HPDE6-E6E7 (cell line): ENCODE measurements around the gene SH3RF3.

Source experiments
- DNase-seq: peaks from one replicate; pipeline ENCODE4 v3.0.0; 2011; ENCODE audit warnings: missing footprints; ENCODE audit errors: extremely low spot score

Gene SH3RF3

DNA sequence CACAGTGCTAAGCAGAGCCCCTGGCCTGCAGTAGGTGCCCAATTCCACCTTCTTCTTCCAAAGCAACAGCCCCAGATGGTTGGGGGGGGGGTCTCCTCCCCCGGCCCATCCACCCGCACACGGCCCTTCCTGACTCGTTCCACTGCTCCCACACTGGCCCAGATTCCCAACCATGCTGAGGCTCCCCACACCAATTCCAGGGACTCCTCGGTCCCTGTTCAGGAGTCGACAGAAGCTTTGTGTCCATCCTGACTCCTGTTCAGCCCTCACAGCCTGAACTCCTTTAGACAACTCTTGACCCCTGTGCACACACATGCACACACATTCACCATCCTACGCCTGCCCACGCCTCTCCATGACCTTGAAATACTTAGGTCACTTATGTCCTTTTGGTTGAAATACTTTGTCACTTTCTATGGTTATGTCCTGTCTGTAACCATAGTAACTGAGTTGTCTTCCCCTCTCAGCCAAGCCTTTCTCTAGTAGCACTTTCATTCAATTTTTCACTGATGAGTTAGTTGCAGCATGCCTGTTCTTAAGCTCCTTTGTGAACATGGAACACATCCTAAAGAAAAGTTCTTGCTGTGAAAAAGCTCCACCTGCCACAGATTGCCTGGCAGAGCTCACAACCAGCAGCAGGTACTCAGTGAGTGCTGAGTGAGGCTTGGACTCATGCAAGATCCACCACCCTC is 258.9 kb downstream of the SH3RF3 start:
- DNase-seq, result no peak

DNA sequence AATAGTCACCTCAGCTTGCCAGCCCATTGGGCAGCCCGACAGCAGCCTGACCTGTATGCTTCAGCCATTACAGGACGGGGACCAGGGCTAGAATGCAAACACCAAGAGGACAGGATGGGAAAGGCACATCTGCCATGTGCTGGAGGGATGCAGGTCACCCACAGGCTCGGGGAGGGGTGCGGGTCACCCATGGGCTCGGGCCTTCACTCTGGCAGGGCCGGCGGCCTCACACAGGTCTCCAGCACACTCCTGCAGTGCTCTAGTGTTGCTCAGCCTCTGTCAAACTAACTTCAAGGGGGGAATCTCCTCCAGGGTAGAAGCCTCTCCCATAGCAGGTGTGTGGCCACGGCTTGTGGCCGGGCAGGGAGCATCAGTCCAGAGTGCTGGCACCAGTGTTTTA is 262.2 kb downstream of the SH3RF3 start:
- DNase-seq, result no peak

DNA sequence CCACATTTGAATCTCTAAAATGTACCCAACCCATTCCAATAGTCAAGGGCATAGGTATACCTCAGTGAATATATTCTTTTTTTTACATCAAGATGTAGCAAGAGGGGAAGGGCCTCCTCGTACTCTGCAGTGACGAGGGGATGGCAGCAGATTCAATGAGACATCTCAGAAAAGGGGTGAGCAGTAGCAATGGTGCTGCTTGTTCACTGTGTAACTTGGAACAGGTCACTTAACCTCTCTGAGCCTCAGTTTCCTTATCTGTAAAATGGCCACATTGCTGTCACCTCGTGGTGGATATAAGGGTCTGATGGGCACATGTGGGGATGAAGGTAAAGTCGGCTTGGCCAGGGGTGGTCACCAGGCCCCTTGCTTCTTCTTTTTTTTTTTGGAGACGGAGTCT is 263.1 kb downstream of the SH3RF3 start:
- no peak for DNase-seq

DNA sequence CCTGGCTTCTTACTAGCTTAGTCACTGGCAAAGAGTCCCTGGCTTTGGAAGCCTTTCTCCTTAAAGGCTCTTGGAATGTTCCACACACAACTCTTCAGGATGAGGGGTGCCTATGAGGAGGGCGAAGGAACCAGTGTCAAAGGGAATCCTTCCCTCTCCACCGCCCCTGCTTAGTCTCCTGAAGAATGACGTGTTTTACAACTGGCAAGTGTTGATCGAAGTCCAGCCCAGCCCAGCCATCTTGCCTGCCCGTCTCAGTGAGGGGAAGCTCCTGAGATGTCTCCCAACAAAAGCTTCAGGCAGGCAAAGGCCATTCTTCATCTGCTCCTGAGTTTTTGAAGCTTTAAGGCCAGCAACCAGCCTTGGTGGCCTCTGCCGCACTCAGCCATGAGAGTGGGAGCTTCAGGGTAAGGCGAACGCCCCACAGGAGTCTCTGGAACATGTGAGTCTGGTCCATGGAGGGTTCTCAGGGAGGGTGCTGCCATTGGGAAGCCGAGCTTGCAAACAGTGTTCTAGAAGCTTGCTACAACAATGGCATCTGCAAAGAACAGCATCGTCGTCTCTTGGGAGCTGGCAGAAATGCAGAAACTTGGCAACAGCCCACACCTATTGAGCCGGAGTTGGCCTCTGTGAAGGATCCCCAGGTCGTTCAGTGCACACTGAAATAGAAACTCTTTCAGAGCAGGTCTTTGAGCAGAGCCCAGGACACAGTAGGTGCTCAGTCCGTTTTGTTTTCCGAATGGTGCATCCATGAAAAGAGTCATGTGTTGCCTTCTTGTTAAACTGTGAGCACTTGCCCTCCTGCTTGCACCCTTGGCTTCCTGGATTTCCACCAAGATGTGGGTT is 264.0 kb downstream of the SH3RF3 start:
- DNase-seq, result no peak

DNA sequence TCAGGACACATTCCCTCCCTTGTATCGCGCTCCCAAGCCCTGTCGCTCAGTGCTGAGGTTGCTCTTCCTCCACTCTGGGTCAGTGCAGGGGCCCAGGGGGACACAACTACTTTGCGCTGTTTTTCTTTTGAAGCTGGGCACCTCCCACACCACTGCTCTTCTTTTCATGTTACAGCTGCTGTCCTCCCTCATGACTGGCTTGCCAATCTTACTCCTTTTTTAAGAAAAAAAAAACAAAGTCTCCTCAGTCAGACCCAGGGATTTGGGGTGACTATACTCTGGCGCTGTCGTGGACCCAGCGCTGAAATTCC is 264.6 kb downstream of the SH3RF3 start:
- no peak for DNase-seq

DNA sequence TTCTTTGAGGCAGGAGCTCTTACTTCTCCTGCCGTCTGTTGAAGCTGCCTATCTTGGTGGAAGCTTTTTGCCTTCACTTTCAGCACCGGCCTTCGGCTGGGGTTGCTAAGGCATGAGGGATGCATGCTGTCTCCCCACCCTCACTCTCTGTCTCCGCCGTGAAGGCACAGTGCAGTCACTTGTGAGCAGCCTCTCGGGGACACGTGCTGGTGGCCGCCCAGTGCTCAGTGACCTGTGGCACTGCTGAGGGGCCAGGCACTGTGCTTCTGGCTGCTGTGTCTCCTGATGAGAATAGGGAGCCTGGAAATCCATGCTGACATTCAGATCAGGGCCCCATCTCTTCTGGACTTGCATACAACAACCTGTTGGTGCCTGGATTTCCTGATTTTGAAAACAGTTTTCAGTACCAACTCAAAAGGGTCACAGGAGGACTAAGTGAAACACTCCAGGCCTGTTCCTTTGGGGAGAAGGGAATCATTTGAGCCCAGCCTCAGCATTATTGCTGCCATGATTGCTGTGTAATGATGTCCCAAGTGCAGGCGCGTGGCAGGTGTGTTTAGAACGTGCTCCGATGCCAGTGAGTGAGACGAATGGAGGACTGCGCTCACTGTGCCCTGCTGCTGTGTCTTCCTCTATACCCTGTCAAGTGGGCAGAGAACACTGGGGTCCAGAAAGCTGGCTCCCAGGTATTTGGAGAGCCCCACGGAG is 266.6 kb downstream of the SH3RF3 start:
- DNase-seq, result no peak

DNA sequence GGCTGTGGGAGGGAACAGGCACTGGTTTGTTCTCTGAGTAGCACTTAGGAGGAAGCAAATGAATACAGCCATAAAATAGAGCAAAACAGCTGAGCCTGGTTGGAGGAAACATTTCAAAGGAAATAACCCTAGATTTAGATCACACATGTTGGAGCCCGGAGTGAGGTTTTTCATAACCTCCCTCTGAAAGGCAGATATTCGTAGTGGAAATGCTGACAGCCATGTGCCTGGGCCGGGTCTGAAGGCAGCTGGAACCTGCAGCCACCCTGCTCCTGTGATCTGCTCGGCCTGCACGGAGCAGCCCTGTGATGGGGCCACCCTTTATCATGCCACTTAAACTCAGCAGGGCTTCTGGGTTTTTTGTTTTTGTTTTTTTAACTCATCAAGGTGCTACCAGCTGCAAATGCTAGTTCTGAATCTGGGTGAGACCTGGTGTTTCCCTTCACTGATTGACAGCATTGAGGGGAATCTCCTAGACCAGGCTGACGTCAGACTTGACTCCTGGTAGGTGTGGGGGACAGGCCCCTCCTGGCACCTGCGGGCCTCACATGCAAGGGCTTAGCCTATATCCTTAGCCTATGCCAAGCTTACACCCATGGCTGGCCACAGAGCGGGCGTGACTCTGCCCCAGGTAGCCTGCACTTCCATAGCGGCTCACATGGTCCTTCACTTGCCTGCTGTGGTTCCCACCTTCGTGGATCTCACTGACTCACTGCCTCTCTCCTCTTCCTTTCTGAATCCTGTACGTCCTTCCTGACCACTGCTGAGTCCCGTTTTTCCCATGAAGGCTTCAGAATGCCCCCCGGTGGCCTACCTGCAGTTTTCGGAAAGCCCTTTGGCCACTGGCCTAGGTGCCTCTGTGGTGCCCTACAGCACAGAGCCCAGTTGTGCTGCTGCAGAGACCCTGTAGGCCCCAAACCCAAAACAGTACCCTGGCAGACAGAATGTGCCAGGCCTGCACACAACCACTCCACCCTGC is 267.5 kb downstream of the SH3RF3 start:
- no peak for DNase-seq

DNA sequence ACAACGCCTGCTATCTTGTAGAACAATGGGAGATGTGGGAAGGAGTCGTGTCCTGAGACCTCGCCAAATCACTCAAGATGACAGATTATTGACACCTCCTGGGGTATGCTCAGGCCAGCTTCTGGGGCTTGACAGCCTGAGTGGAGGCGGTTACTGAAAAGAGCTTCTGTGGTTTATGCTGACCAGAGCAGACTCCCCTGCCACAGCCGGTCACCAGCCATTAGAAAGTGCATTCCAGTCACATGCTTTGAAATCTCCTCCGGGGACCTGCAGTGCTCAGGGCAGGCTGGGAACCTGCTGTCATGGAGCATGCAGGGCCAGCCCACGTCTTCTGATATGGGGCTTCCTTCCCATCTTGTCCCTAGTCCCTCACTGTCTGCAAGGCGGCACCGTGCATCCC is 268.9 kb downstream of the SH3RF3 start:
- no peak for DNase-seq

DNA sequence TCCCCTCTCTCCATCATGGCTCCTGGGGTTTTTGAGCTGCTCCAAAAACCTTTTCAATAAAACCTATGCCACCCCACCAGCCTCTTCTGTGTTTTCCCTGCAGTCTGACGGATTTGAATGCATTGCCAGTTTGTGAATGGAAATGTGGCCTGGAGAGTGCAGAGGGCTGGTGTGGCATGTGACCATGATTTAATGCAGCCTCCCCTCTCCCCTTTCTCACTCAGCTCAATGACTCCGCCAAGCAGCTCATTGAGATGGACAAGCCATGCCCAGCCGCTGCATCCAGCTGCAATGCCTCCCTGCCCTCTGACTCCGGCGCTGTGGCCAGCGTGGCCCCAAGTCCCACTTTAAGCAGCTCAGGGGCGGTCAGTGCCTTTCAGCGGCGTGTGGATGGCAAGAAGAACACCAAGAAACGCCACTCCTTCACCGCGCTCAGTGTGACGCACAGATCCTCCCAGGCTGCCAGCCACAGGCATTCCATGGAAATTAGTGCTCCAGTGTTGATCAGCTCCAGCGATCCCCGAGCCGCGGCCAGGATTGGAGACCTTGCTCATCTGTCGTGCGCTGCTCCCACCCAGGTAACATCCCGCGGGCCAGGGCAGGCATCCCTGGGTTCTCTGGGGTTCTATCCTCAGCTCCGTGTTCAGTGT is 269.5 kb downstream of the SH3RF3 start:
- no peak for DNase-seq

DNA sequence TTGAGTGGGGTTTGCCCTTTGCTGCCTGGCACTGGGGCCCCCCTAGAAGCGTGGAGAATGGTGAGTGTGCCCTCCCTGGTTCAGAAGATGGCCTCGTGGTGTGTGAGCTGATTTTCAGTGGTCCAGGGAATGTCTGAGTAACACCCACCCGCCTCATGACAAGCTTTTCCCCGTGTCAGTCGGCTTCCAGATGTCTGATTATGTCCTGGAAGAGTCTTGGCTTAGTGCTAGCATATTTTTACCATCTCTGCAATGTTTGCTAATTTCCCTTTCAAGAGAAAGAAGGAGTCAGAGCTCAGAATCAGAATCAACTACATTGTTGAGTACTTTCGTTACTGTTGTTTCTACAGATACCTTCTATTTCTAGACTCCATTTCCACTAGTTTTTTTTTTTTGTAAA is 270.1 kb downstream of the SH3RF3 start:
- no peak for DNase-seq

DNA sequence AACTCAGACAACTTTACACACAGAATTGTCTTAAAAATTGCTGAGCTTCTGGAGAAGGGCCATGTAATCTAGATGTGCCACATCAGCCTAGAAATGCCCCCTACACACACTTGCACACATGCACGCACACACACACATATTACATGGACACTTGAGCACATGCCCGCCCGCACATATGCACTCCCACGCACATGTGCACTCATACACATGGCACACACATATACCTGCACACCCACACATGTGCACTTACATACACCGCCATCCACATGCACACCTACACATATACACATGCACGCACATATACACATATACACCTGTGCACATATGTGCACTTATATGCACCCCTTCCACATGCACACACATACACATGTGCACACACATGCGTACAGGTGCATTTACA is 271.1 kb downstream of the SH3RF3 start:
- DNase-seq, result no peak

DNA sequence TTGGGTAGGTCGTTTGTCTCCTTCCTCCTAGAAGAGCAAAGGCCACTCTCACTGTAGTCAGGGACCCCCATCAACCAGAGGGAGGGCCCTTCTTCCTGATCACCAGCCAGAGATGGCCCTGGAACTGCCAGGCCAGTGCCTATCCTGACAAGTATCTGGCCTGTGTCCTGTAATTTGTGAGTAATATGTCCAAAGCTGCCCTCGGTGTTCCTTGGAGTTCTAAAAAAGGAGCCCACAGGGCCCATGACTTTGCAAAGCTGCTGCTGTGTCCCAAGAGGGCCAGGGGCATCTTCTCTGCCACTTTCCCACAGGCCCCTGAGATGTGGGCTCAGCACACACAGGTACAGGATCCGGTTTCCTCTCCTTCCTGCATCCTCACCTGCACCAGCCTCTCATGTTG is 272.4 kb downstream of the SH3RF3 start:
- DNase-seq, result no peak

DNA sequence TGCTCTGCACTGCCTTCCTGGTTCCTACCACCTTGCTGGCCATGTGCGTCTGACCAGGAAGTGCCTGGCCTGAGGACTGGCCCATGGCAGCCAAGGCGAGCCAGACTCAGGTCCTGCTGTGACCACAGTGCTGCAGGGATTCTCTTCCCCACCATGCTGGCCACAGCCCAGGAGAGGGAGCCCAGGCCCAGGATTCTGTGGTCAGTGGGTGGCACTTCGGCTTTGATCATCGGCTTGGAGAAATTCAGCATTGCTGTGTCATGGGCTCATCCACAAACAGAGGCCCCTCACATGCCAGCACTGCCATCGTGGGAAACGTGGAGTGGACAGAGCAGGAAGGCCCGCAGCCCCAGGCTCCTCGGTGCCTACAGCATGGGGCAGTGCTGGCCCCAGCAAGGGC is 273.2 kb downstream of the SH3RF3 start:
- DNase-seq, result no peak

DNA sequence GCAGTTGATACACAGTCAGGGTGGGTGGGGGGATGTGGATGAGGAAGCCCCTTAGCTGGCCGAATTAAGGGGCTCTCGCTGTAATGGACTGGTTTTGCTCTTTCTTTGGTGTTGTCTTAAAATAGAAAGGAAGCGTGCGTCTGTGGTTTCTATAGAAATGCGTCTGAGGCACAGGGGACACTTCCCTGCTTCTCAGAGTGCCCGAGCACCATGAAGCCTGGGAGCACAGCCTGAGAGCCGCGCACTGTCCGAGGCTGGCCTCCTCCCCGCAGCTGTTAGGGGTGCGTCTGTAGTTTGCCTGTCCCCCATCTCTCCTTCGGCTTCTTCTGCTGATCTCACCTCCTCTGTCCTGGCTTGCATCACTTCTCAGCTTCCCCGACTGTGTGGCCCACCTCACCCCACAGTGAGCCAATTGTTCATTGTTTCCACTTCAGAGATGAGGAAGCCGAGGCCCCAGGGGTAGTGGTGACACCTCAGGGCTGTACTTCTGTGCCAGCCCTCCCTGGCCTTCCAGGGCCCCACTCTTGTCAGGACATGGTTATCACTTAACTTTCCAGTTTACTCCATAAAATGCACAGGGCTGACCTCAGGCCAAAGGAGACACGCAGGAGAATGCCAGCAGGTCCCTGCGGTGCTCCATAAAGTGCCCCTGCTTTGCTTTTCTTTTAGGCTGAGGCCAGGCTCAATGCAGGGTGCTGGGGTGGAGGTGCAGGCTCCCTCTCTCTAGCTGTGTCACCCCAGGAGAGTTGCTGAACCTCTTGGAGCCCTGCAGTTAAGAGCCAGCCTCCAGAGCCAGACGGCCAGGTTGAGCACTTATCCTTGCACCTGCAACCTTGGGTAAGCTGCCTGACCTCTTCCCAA is 274.2 kb downstream of the SH3RF3 start:
- no peak for DNase-seq

DNA sequence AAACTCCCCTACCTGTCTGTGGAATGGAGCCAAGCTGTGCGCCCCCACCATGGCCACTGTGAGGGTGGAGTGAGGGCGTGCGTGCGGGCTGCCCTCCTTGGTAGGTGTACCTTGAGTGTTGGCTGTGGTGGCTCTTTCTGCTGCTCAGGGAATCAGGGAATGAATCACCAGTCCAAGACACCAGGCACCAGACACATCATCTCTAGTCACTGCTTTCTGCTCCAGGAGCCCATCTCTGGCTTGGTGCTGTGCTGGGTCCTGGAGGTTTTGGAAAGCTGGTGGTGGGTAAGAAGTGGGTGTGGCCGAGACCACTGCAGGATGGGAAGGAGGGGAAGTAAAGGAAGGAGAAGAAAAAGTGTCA is 274.8 kb downstream of the SH3RF3 start:
- DNase-seq, result no peak

DNA sequence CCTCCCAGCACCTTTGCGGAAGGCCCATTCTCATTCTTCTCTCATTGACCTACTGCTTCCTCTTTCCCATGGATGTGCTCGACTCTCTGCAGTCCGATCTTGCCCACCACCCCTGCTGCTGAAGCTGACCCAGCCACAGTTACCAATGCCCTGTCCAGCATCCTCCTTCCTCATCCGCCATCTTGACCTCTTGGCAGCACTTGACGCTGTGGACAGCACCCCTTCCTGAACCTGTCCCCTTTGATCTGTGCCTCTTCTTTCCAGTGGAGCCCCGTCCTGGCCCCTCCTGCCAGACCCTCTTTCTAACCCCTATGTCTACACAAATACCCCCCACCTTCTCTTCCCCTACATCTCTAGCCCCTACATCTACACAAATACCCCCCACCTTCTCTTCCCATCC is 275.7 kb downstream of the SH3RF3 start:
- no peak for DNase-seq

DNA sequence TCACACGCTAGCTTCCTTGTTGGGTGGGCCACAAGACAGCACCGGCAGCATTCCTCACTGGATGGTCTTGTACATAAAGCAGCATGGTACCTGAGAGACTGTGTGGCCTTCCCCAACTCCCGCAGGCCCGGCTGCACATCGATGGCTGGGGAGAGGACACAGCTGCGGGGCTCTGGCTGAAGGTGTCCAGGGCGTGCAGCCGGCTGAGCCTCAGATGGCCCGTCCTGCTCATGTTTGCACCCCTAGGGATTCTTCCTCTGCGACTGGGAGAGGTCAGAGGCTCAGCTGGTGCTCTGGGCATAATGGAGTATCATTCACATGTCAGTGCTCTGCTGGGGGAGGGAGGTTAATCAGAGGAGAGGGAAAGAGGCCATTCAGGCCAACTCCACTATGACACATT is 276.9 kb downstream of the SH3RF3 start:
- no peak for DNase-seq

DNA sequence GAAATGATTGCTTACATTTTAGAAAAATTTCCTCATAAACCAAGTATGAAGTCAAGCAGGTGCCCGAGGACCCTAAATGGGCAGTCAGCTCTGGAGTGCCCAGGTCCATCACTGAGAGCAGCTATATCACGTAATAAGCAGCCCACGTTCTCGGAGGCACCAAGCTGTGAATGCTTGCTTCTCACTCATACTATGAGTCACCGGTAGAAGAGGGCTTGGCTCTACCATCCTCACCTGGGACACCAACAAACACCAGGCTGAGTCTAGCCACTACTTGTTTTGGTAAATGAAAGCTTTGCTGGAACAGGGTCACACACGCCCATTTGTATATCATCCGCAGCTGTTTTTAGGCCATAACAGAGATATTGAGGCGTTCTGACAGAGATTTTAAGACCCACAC is 277.3 kb downstream of the SH3RF3 start:
- peak; percentile 84 for DNase-seq

DNA sequence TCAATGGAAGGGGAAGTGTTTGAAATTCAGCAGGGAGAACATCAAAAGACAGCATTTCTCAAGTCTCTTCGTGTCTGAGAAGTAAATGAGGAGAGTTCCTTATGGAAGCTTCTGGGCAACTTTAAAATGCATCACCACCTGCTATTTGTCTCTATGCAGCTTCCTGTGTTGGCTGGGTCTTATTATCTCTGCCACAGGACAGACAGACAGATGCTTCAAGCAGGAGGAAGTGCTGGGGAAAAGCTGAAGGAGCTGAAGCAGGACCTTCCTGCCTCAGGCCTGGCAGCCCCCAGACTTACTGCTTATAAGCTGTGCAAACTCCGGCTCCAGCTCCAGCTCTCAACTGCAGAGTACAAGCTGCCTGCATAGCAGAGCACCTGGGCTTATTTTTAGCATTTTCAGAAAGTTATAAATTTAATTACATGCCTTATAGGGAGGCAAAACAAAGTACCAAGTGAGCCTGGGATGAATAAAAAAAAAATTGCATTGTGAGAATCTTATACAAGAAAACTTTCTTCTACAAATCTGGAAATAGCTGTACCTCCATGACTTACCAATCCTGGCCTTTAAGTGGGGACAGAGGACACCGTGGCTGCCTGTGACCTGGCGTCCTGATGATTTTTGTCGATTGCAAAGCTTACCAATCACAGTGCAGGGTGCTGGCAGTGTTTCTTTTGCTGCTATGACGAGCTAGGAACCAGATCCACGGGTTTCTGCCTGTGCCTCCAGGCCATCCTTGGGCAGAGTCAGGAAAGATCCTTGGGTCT is 278.5 kb downstream of the SH3RF3 start:
- DNase-seq, result peak; percentile 16

DNA sequence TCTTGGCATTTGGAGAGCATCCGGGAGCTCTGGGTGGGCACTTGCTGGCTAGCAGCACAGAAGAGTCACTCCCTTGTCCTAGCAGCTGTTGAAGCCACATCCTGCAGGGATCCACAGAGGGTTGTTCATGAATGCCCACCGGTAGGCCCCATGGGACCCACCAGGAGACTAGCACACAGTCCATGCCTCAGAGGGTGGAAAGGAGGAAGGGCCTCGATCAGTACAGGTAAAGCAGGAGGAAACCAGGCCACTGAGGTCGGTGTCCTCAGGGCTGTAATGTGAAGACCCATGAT is 279.0 kb downstream of the SH3RF3 start:
- no peak for DNase-seq
